ENCODE measurements around the gene ZFYVE28. TPM values are rescaled to one million over a fixed set of nuclear protein-coding genes. Genes with fewer than 3 reads are reported as not detected.

The ZFYVE28 gene
- total RNA-seq, 1 donor from 2014 or later: 11.3 TPM

DNA sequence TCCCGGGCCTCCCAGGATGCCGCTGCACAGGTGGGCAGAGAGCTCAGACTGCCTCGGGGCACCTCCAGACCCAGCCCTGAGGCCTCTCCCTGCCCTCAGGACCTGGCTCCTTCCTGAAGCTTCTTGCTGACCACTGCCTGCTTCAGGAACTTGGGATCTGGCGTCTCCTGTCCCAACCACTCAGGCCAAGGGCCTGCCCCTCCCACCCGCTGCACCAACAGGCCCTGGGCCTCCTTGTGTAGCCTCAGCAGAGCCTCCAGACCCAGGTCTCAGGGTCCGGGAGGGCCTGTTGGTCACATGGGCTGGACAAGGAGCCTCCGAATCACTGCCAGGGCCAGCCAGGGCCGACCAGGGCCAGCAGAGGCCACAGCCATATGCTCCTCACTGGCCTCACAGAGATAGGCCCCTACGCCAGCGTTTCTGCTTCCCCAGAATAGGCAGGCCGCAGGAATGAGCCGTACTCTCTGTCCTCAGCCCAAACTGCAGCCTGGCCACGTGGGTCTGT lies 159.4 kb downstream of the ZFYVE28 start:
- TF ChIP-seq POLR2AphosphoS5 (IDR thresholded peaks at IDR 0.05; ENCODE audit: insufficient read depth in 1 of 2, low read depth in 1 of 2): no peak
- no peak for TF ChIP-seq POLR2A (IDR thresholded peaks at IDR 0.05)
- TF ChIP-seq, protein P1, sequence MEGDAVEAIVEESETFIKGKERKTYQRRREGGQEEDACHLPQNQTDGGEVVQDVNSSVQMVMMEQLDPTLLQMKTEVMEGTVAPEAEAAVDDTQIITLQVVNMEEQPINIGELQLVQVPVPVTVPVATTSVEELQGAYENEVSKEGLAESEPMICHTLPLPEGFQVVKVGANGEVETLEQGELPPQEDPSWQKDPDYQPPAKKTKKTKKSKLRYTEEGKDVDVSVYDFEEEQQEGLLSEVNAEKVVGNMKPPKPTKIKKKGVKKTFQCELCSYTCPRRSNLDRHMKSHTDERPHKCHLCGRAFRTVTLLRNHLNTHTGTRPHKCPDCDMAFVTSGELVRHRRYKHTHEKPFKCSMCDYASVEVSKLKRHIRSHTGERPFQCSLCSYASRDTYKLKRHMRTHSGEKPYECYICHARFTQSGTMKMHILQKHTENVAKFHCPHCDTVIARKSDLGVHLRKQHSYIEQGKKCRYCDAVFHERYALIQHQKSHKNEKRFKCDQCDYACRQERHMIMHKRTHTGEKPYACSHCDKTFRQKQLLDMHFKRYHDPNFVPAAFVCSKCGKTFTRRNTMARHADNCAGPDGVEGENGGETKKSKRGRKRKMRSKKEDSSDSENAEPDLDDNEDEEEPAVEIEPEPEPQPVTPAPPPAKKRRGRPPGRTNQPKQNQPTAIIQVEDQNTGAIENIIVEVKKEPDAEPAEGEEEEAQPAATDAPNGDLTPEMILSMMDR (IDR thresholded peaks at IDR 0.05): no peak
- H3K27me3 ChIP-seq: no peaks in the 10 kb centered on the region
- H3K4me3 ChIP-seq: peak overlapping the region; percentile 83 to 93
- no peaks in the 10 kb centered on the region for H3K9me3 ChIP-seq
- peaks cover 79% of the 10 kb centered on the region for H3K4me1 ChIP-seq
- H3K36me3 ChIP-seq: peaks cover 0 to 10% of the 10 kb centered on the region in 2 donors
- peak overlapping the region; percentile 91 for H3K27ac ChIP-seq
- intact Hi-C loops (cut with DNase I): no loop called here
- DNase-seq (ENCODE audit: extremely low spot score in 2 of 2): peak in 1 of 2 donors; percentile 87

DNA sequence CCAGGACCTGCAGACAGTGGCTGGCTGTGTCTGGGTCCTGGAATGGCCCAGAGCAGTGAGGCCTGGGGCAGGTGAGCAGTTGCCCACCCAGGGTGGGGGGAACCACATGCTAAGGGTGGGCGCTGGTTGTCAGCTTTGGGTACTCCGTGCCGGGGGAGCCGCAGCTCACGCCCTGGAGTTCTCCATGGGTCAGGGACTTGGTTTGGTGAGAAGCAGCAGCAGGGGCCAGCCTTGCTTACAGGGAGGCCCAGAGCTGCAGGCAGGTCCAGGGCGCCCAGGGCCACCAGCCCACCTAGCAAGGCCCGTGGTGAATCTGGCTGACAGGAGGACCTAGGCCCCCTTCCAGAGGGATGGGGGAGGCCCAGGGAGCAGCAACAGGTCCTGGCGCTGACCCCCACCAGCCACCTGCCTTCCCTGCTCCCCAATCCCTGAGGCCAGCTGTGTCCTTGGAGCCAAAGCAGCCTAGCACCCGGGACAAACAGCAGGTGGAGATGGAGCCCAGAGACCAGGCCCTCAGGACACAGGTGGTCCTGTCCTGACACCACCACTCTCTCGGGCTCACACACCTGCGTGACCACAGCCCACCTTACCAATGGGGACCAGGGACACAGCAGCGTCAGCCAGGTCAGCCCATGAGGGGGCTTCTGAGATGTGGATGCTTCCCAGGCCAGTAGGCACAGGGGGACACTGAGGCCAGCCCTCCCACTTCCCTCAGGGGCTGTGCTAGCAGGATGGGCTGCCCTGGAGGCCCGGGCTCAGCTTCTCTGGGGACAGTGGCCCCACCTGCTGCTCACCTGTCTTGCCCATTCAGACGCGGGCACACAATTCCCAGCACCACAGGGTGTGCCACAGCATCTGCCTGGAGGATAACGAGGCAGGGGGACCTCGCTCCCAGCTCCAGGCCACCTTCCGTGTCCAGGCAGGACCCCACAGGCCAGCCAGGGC lies 160.1 kb downstream of the ZFYVE28 start:
- intact Hi-C loops (cut with DNase I): no loop called here
- DNase-seq (ENCODE audit: extremely low spot score in 2 of 2): peak; percentile 86 to 93
- peak overlapping the region; percentile 91 for H3K27ac ChIP-seq
- no peak overlapping the region for H3K4me3 ChIP-seq
- H3K4me1 ChIP-seq: peaks cover 82% of the 10 kb centered on the region
- no peak for TF ChIP-seq POLR2AphosphoS5 (IDR thresholded peaks at IDR 0.05; ENCODE audit: insufficient read depth in 1 of 2, low read depth in 1 of 2)
- TF ChIP-seq POLR2A (IDR thresholded peaks at IDR 0.05): no peak
- TF ChIP-seq, protein P1 (IDR thresholded peaks at IDR 0.05): no peak
- H3K27me3 ChIP-seq: no peaks in the 10 kb centered on the region
- no peaks in the 10 kb centered on the region for H3K9me3 ChIP-seq
- H3K36me3 ChIP-seq: peaks cover 0 to 15% of the 10 kb centered on the region in 2 donors

DNA sequence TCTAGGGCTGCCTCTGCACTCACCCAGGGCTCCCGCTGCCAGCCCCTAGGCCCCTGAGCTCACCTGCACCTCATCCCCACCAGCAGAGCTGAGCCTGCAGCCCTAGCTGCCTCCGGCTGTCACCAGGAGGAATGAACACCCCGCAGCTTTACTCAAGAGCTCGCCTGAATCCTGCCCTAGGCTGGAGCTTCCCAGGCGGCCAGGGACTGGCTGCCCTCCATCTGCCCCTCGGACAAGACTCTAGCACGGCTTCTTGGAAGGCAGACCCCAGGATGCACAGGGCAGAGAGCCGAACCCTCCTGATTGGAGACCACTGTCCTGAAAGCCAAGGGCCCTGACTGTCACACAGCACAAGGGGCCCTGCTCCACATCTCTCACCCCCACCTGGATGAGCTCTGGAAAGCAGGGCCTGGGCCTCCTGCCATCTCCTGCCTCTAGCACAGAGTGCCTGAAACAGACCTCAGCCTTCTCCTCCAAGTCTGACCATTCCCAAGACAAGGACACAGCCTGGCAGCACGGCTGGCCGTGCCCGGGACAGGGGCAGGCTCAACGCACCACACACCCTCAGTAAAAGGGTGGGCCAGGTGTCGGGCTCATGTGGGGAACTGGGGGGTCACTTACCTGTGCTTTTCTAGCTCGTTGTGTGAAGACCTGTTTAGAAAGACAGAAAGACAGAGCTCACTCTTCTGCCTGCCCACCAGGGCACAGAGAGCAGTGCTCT lies 160.9 kb downstream of the ZFYVE28 start:
- intact Hi-C loops (cut with DNase I): no loop called here
- TF ChIP-seq POLR2AphosphoS5 (IDR thresholded peaks at IDR 0.05; ENCODE audit: insufficient read depth in 1 of 2, low read depth in 1 of 2): no peak
- TF ChIP-seq POLR2A (IDR thresholded peaks at IDR 0.05): no peak
- TF ChIP-seq, protein P1 (IDR thresholded peaks at IDR 0.05): no peak
- no peaks in the 10 kb centered on the region for H3K27me3 ChIP-seq
- peak; percentile 82 to 89 for DNase-seq (ENCODE audit: extremely low spot score in 2 of 2)
- H3K36me3 ChIP-seq: peaks cover 0 to 20% of the 10 kb centered on the region in 2 donors
- H3K9me3 ChIP-seq: no peaks in the 10 kb centered on the region
- H3K4me1 ChIP-seq: peaks cover 78% of the 10 kb centered on the region
- H3K27ac ChIP-seq: peak overlapping the region; percentile 88
- H3K4me3 ChIP-seq: peak overlapping the region in 1 of 2 donors; percentile 11

DNA sequence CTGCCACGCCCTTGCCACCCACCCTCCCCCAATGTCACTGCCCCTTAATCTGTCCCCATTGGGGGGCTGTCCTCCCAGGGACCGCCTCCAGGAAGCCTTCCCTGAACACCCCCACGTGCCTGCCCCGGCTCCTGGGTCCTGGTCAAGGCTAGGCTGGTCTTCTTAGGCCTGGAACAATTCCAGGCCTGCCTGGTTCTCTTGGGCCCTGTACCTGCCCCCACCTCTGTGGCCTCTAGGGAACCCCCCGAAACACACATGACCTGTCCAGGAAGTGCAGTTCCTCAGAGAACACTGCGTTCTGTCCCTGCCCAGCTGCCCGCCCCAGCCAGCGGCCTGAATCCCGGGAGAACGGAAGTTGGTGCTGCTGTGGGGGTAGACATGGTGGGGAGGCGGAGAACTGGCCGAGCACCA lies 161.7 kb downstream of the ZFYVE28 start:
- Histone ChIP-seq H3K4me1 (peaks cover 77% of the 10 kb centered on the region), H3K27ac (peak overlapping the region; percentile 88), H3K36me3 (peaks cover 0 to 20% of the 10 kb centered on the region in 2 donors), H3K4me3 (peak overlapping the region in 1 of 2 donors; percentile 11), H3K9me3 (no peaks in the 10 kb centered on the region), H3K27me3 (no peaks in the 10 kb centered on the region)
- intact Hi-C loops (cut with DNase I): no loop called here
- TF ChIP-seq POLR2A (IDR thresholded peaks at IDR 0.05): no peak
- peak in 1 of 2 donors; percentile 52 for TF ChIP-seq POLR2AphosphoS5 (IDR thresholded peaks at IDR 0.05; ENCODE audit: insufficient read depth in 1 of 2, low read depth in 1 of 2)
- DNase-seq (ENCODE audit: extremely low spot score in 2 of 2): peak in 1 of 2 donors; percentile 82

DNA sequence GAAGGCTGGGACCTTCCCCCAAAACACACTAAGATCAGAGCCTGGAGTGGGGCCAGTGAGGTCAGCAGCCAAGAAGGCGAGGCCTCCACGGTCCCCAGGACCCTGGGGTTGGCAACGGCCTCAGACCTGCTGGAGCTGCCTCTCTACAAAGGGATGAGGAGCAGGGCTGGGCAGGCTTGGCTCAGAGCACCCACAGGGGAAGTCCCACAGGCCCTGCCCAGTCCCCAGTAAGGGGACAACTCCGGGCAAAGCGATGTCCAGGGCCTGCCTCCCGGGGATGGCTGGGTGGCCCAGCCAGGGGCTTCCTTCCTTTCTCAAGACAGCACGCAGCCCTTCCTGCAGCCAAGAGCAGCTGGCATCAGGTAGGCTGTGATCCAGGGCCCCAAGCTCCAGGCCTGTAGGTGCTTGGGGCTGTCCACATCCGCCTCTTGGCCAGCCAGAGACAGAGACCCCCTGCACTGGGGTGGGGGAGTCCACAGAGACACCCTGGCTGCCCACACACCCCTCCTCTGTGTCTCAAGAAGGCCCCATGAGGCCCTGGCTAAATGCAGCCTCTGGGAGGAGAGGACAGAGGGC lies 162.2 kb downstream of the ZFYVE28 start:
- Histone ChIP-seq H3K36me3 (peaks cover 0 to 25% of the 10 kb centered on the region in 2 donors), H3K4me3 (peak overlapping the region in 1 of 2 donors; percentile 36), H3K9me3 (no peaks in the 10 kb centered on the region), H3K27ac (peak overlapping the region; percentile 88), H3K27me3 (no peaks in the 10 kb centered on the region), H3K4me1 (peaks cover 77% of the 10 kb centered on the region)
- intact Hi-C loops (cut with DNase I): no loop called here
- no peak for TF ChIP-seq POLR2AphosphoS5 (IDR thresholded peaks at IDR 0.05; ENCODE audit: insufficient read depth in 1 of 2, low read depth in 1 of 2)
- DNase-seq (ENCODE audit: extremely low spot score in 2 of 2): peak in 1 of 2 donors; percentile 83

Measured in vagina (tissue), 2 donors.